ENCODE measurements around the gene FAM110A.

DNA sequence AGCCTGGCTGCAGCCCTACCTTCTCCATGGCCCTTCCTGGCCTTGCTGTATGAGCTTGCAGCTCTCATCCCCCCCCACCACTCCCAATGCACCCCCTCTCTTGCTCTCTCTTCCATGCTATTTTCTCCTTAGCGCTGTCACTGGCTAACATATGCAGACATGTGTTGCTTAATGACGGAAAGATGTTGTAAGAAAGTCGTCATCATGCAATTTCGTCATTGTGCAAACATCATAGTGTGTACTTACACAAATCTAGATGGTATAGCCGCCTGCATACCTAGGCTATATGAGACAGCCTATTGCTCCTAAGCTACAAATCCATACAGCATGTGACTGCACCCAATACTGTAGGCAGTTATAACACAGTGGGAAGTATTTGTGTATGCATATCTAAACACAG is 55.6 kb downstream of the FAM110A start:
- TF ChIP-seq POLR2A (IDR thresholded peaks at IDR 0.05) (no peak), EP300 (IDR thresholded peaks at IDR 0.05) (no peak)
- TF ChIP-seq, protein P1, sequence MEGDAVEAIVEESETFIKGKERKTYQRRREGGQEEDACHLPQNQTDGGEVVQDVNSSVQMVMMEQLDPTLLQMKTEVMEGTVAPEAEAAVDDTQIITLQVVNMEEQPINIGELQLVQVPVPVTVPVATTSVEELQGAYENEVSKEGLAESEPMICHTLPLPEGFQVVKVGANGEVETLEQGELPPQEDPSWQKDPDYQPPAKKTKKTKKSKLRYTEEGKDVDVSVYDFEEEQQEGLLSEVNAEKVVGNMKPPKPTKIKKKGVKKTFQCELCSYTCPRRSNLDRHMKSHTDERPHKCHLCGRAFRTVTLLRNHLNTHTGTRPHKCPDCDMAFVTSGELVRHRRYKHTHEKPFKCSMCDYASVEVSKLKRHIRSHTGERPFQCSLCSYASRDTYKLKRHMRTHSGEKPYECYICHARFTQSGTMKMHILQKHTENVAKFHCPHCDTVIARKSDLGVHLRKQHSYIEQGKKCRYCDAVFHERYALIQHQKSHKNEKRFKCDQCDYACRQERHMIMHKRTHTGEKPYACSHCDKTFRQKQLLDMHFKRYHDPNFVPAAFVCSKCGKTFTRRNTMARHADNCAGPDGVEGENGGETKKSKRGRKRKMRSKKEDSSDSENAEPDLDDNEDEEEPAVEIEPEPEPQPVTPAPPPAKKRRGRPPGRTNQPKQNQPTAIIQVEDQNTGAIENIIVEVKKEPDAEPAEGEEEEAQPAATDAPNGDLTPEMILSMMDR (IDR thresholded peaks at IDR 0.05): no peak
